MM.1S (cell line): Measurements from ENCODE around the gene CFAP58.

Experiments
- DNase-seq: peaks from one replicate; pipeline ENCODE4 v3.0.0-alpha.2; 2015
- H2AFZ ChIP-seq: fragments of 300-600 bp; sonication (generic); 2 replicates; pipeline ENCODE4 v1.6.0; 2016; ENCODE audit warnings: antibody characterized with exemption, low read length
- H3F3A ChIP-seq: fragments of 300-600 bp; sonication (generic); 2 replicates; pipeline ENCODE4 v1.6.1; 2016; ENCODE audit warnings: mild to moderate bottlenecking, antibody characterized with exemption, low read length, moderate library complexity, mixed read lengths; ENCODE audit not compliant: insufficient read depth
- H3K27ac ChIP-seq: fragments of 300-600 bp; sonication (generic); 2 replicates; pipeline ENCODE4 v1.5.1; 2016; ENCODE audit warnings: mild to moderate bottlenecking, low read length
- H3K27me3 ChIP-seq: fragments of 300-600 bp; sonication (generic); replicated peaks from 2 replicates; pipeline ENCODE4 v1.6.0; 2016; ENCODE audit warnings: low read length; ENCODE audit not compliant: insufficient read depth
- H3K36me3 ChIP-seq: fragments of 300-600 bp; sonication (generic); replicated peaks from 2 replicates; pipeline ENCODE4 v1.6.1; 2016; ENCODE audit warnings: mild to moderate bottlenecking, low read length, mixed read lengths; ENCODE audit not compliant: insufficient read depth
- H3K4me1 ChIP-seq: fragments of 300-600 bp; sonication (generic); 2 replicates; pipeline ENCODE4 v1.6.1; 2016; ENCODE audit warnings: low read length, mixed read lengths
- H3K4me2 ChIP-seq: fragments of 300-600 bp; sonication (generic); 2 replicates; pipeline ENCODE4 v1.6.0; 2016; ENCODE audit warnings: low read depth, low read length
- H3K4me3 ChIP-seq: fragments of 300-600 bp; sonication (generic); 2 replicates; pipeline ENCODE4 v1.5.1; 2016; ENCODE audit warnings: low read length, mixed read lengths
- H3K79me2 ChIP-seq: fragments of 300-600 bp; sonication (generic); 2 replicates; pipeline ENCODE4 v1.6.1; 2016; ENCODE audit warnings: mixed run types, low read length, mixed read lengths
- H3K9ac ChIP-seq: fragments of 300-600 bp; sonication (generic); 2 replicates; pipeline ENCODE4 v1.6.1; 2016; ENCODE audit warnings: low read length, mixed read lengths
- H3K9me2 ChIP-seq: fragments of 300-600 bp; sonication (generic); replicated peaks from 2 replicates; pipeline ENCODE4 v1.6.1; 2016; ENCODE audit warnings: mild to moderate bottlenecking, low read length, mixed read lengths; ENCODE audit not compliant: insufficient read depth
- H3K9me3 ChIP-seq: fragments of 300-600 bp; sonication (generic); replicated peaks from 2 replicates; pipeline ENCODE4 v1.6.1; 2016; ENCODE audit warnings: mild to moderate bottlenecking, low read length, mixed read lengths; ENCODE audit not compliant: insufficient read depth
- H4K20me1 ChIP-seq: fragments of 300-600 bp; sonication (generic); 2 replicates; pipeline ENCODE4 v1.6.1; 2016; ENCODE audit warnings: mild to moderate bottlenecking, low read length, moderate library complexity, mixed read lengths; ENCODE audit not compliant: insufficient read depth
- CTCF ChIP-seq: fragments of 300-600 bp; sonication (generic); IDR thresholded peaks from 2 replicates; pipeline ENCODE4 v1.5.1; 2016; ENCODE audit warnings: antibody characterized with exemption, low read length, mixed read lengths
- EZH2 ChIP-seq: fragments of 300-600 bp; sonication (generic); optimal IDR thresholded peaks from 2 replicates; pipeline ENCODE3; 2017; ENCODE audit warnings: low read depth, mild to moderate bottlenecking, antibody characterized with exemption, low read length, mixed read lengths
- EZH2phosphoT487 ChIP-seq: fragments of 300-600 bp; sonication (generic); IDR thresholded peaks from 2 replicates; pipeline ENCODE4 v1.6.1; 2018; ENCODE audit warnings: antibody characterized with exemption, low read length

CFAP58 gene

GRCh38 chr10:104323760-104324201 lies 29.9 kb upstream of the CFAP58 start:
- H3K4me1 ChIP-seq = peaks cover 7% of the 10 kb centered on the region; the same call in 1 of the 2 replicates
- no peak overlapping the region for H3K27ac ChIP-seq
- no peak for DNase-seq

GRCh38 chr10:104324221-104324686 lies 29.4 kb upstream of the CFAP58 start:
- Histone ChIP-seq H3K27me3 (no peaks in the 10 kb centered on the region), H3K9me2 (no peaks in the 10 kb centered on the region), H3K9ac (no peak overlapping the region), H3K4me1 (peaks cover 7% of the 10 kb centered on the region; the same call in 1 of the 2 replicates), H3F3A (no peaks in the 10 kb centered on the region), H3K4me3 (no peak overlapping the region), H2AFZ (no peak overlapping the region), H3K27ac (no peak overlapping the region), H3K9me3 (no peaks in the 10 kb centered on the region), H3K4me2 (no peak overlapping the region), H3K36me3 (no peaks in the 10 kb centered on the region), H3K79me2 (peaks cover 80% of the 10 kb centered on the region), H4K20me1 (no peaks in the 10 kb centered on the region)
- TF ChIP-seq EZH2 (no peak), EZH2phosphoT487 (no peak), CTCF (no peak)
- DNase-seq = no peak

More at GRCh38 chr10:104323760-104324201, 29.9 kb upstream of the CFAP58 start:
- Histone ChIP-seq H4K20me1 (no peaks in the 10 kb centered on the region; the same call in 1 of the 2 replicates), H3K27me3 (no peaks in the 10 kb centered on the region), H3K79me2 (peaks cover 81% of the 10 kb centered on the region), H3K36me3 (no peaks in the 10 kb centered on the region), H3K9me3 (no peaks in the 10 kb centered on the region), H3K9ac (no peak overlapping the region), H3F3A (no peaks in the 10 kb centered on the region), H3K4me3 (no peak overlapping the region), H3K4me2 (no peak overlapping the region), H2AFZ (no peak overlapping the region), H3K9me2 (no peaks in the 10 kb centered on the region)
- TF ChIP-seq EZH2 = no peak
- TF ChIP-seq CTCF = no peak
- TF ChIP-seq EZH2phosphoT487 = no peak

GRCh38 chr10:104324931-104325330 lies 28.7 kb upstream of the CFAP58 start:
- no peaks in the 10 kb centered on the region for H3K9me3 ChIP-seq
- no peaks in the 10 kb centered on the region for H3K36me3 ChIP-seq
- H3K9ac ChIP-seq = no peak overlapping the region
- H3K27ac ChIP-seq = no peak overlapping the region
- no peaks in the 10 kb centered on the region for H3K9me2 ChIP-seq
- H3K4me1 ChIP-seq = peaks cover 7% of the 10 kb centered on the region; the same call in 1 of the 2 replicates
- H3K4me3 ChIP-seq = no peak overlapping the region
- DNase-seq = no peak
- peaks cover 83% of the 10 kb centered on the region for H3K79me2 ChIP-seq
- no peaks in the 10 kb centered on the region for H4K20me1 ChIP-seq
- H2AFZ ChIP-seq = no peak overlapping the region
- TF ChIP-seq EZH2phosphoT487 = no peak
- no peak for TF ChIP-seq EZH2
- TF ChIP-seq CTCF = no peak
- H3K4me2 ChIP-seq = no peak overlapping the region
- no peaks in the 10 kb centered on the region for H3K27me3 ChIP-seq
- H3F3A ChIP-seq = no peaks in the 10 kb centered on the region
